Upper lobe of left lung (tissue), 4 donors: ENCODE data around the gene PDYN.

Experiments
- EP300 ChIP-seq, 4 donors: sonication (generic); formaldehyde crosslinking; IDR thresholded peaks; one replicate each; pipeline ENCODE4 v1.5.1; 2017; ENCODE audit warnings: antibody characterized with exemption in 4 of 4, control low read depth in 2 of 4
- TF ChIP-seq, protein P1 (sequence below), 6 experiments: fragments of 450-650 bp in 4 of 6; fragments of 200-600 bp in 2 of 6; sonication (generic) in 2 of 6; IDR thresholded peaks; one replicate each; pipeline ENCODE4 v1.5.1; 2016 to 2019; ENCODE audit warnings: antibody characterized with exemption in 6 of 6

DNA sequence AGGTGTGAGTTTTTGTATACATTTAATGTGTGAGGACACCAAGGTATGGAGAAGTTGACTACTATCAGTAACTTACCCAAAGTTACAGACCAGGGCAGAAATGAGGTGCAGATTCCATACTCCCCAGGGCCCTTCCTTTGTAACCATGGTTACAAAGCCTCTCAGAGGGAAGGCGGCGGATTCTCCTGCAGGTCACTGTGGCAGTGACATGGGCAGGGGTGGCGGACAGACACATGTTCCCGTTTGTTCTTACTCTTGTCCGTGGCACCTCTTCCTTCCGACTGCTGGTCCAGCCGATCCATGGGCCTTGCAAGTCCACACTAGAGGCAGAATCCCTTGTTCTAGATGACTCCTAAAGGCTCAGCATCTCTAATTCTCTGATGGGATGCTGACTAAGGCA, 43.0 kb downstream of the PDYN start:
- no peak for TF ChIP-seq EP300 (IDR thresholded peaks at IDR 0.05)
- TF ChIP-seq, protein P1, sequence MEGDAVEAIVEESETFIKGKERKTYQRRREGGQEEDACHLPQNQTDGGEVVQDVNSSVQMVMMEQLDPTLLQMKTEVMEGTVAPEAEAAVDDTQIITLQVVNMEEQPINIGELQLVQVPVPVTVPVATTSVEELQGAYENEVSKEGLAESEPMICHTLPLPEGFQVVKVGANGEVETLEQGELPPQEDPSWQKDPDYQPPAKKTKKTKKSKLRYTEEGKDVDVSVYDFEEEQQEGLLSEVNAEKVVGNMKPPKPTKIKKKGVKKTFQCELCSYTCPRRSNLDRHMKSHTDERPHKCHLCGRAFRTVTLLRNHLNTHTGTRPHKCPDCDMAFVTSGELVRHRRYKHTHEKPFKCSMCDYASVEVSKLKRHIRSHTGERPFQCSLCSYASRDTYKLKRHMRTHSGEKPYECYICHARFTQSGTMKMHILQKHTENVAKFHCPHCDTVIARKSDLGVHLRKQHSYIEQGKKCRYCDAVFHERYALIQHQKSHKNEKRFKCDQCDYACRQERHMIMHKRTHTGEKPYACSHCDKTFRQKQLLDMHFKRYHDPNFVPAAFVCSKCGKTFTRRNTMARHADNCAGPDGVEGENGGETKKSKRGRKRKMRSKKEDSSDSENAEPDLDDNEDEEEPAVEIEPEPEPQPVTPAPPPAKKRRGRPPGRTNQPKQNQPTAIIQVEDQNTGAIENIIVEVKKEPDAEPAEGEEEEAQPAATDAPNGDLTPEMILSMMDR (IDR thresholded peaks at IDR 0.05), result no peak
